ENCODE data around the gene INPP4B.

The INPP4B gene

GRCh38 chr4:142238589-142238988 is 607.5 kb downstream of the INPP4B start:
- TF ChIP-seq CTCF (IDR thresholded peaks at IDR 0.05; ENCODE audit: extremely low read depth, missing control alignments), result no peak
- DNase-seq (ENCODE audit: low spot score), result no peak

GRCh38 chr4:142236268-142236667 is 609.8 kb downstream of the INPP4B start:
- no peak for TF ChIP-seq CTCF (IDR thresholded peaks at IDR 0.05; ENCODE audit: extremely low read depth, missing control alignments)
- no peak for DNase-seq (ENCODE audit: low spot score)

- DNase-seq (ENCODE audit: low spot score), result no peak
- no peak for TF ChIP-seq CTCF (IDR thresholded peaks at IDR 0.05; ENCODE audit: extremely low read depth, missing control alignments)
These were observed 614.3 kb downstream of the INPP4B start for GRCh38 chr4:142231787-142232186.

GRCh38 chr4:142230991-142231390 is 615.1 kb downstream of the INPP4B start:
- TF ChIP-seq CTCF (IDR thresholded peaks at IDR 0.05; ENCODE audit: extremely low read depth, missing control alignments), result no peak
- no peak for DNase-seq (ENCODE audit: low spot score)

DNA sequence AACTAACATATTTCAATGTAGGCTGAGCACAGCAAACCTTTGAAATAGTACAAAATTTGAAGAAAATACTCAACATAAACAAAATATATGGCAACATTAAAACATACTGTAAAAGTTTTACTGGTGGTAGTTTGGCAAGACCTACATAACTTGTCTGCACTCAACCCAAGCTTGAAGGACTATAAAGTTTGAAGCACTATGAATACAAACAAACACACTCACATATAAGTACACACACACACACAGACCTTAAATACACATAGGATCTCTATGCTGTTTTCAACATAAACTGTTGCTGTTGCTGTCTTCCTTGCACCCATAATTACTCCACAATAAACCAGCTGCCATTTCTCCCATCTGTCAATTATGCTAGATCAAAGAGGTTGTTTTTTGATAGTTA is 620.1 kb downstream of the INPP4B start:
- no peak for TF ChIP-seq CTCF (IDR thresholded peaks at IDR 0.05; ENCODE audit: extremely low read depth, missing control alignments)
- DNase-seq (ENCODE audit: low spot score), result no peak

DNA sequence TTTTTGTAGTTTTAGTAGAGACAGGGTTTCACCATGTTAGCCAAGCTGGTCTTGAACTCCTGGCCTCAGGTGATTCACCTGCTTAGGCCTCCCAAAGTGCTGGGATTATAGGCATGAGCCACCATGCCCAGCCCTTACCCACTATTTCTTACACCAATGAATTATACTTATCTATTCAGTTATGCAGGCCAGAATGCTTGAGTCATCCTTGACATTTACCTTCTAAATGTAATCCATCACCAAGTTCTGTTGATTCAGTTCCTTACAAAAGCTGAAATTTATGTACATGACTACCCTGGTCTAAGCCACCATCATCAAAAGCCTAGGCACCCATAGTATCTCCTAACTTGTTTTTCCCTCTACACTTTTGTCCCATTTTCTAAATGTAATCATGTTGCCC is 624.0 kb downstream of the INPP4B start:
- no peak for TF ChIP-seq CTCF (IDR thresholded peaks at IDR 0.05; ENCODE audit: extremely low read depth, missing control alignments)
- DNase-seq (ENCODE audit: low spot score), result no peak

DNA sequence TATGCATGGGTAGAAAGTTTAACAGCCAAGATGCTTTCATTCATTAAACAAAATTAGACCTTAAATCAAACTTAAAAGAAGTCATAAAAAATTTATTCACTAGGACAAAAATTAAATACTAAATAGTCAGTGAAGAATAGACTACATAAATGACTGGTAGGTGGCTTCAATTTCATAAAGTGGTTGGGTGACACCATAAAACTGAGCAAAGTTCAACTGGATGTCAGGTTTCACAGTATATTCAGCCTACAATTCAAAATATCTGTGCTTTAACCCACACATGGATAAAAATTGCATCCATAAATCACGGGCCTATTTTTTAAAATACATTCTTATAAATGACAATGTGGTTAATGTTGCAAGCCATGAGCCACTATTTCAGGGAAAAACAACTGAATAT is 627.4 kb downstream of the INPP4B start:
- no peak for DNase-seq (ENCODE audit: low spot score)
- no peak for TF ChIP-seq CTCF (IDR thresholded peaks at IDR 0.05; ENCODE audit: extremely low read depth, missing control alignments)

Measured in GM20000 (cell line).